Right cardiac atrium (tissue), 5 donors: ENCODE data around the gene BMP8A. TPM values are rescaled to one million over a fixed set of nuclear protein-coding genes. Genes with fewer than 3 reads are reported as not detected.
"Not testable (repeated sequence)": the region's sequence is repeated elsewhere in the genome, so short reads cannot be mapped to it uniquely, and the experiment has no call there.

Source experiments
- ATAC-seq, 2 donors: fragments of 200-7000 bp; cut with Tn5 transposase; one replicate each; pipeline versions ENCODE4 v1.8.0 to v1.9.1; 2020; ENCODE audit warnings: moderate library complexity in 2 of 2, mild to moderate bottlenecking in 1 of 2
- DNase-seq, 3 donors: peaks; one replicate each; pipeline ENCODE4 v3.0.0-alpha.2; 2020
- H3K27ac ChIP-seq: one replicate; pipeline ENCODE4 v1.5.1; 2013; ENCODE audit warnings: mild to moderate bottlenecking, low read length, control low read depth, moderate library complexity
- H3K27me3 ChIP-seq: one replicate; pipeline ENCODE4 v1.6.1; 2013; ENCODE audit not compliant: control insufficient read depth, insufficient read depth
- H3K4me1 ChIP-seq: one replicate; pipeline ENCODE4 v1.6.1; 2013; ENCODE audit warnings: low read length; ENCODE audit not compliant: control insufficient read depth, insufficient read depth
- H3K4me3 ChIP-seq: one replicate; pipeline ENCODE4 v1.5.1; 2013; ENCODE audit warnings: low read length, control low read depth
- H3K9me3 ChIP-seq: one replicate; pipeline ENCODE4 v1.6.1; 2013; ENCODE audit warnings: low read length; ENCODE audit not compliant: control insufficient read depth
- whole genome bisulfite sequencing: extraction: QIAGEN DNeasy Blood & Tissue Kit; methylation state at CpG from one replicate; pipeline ENCODE4 v1.1.7; 2013; 5-methylcytosine and 5-hydroxymethylcytosine counted together
- intact Hi-C, 4 donors: fragments of 100-400 bp; cut with DNase I; formaldehyde crosslinking; loops; one replicate each; pipeline versions ENCODE4 v1.11.0 to v1.14.0; 2022 to 2023
- polyA plus RNA-seq: library from polyadenylated mRNA; stranded (reverse); fragments of 200-250 nt; gene quantifications from one replicate; pipeline ENCODE4 v1.2.3, GENCODE V29; 2013
- total RNA-seq, 4 donors: library from RNA; stranded (reverse); fragmentation: NEBNext Ultra II Directional; extraction: Animal tissue kit (Norgen Biotek cat#: 25700); gene quantifications; one replicate each; pipeline ENCODE4 v1.2.1, GENCODE V29; 2021
- donor health status: healthy with polysubstance abuse.
- donor health status: DM: no; HTN: yes; CAD: no.
- donor health status: DM: no; HTN: no; CAD: no.
- donor health status: DM: no; HTN: yes; CAD: no; lungs with severe emphysema.
- donor health status: DM: yes; HTN: yes; CAD: no.

The BMP8A gene
- total and polyA plus RNA-seq, 5 donors: 0.32 to 2.5 (median 2.0) TPM

DNA sequence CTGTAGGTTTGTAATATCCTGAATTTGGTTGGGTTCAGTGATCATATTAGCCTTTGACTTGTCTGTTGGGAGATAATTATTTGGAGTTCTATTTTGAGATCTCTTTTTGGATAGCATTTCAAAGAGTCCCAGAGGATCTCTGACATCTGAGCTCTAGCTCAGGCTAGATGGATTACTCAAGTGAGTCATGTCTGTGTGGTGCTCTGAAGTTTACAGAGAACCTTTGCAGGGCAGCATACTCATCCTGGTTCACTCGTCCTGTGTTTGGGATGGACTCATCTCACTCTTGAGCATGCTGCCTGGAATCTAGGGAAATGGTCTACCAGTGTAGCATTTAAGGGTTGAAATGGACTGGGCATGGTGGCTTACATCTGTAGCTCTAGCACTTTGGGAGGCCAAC lies 29.4 kb upstream of the BMP8A start:
- no peak for ATAC-seq
- H3K27me3 ChIP-seq: no peaks in the 10 kb centered on the region
- intact Hi-C loops: no loop called here
- H3K4me3 ChIP-seq: no peak overlapping the region
- H3K4me1 ChIP-seq: no peaks in the 10 kb centered on the region
- no peak for DNase-seq
- no peak overlapping the region for H3K27ac ChIP-seq
- H3K9me3 ChIP-seq: no peaks in the 10 kb centered on the region
- 77% methylated on average over 1 of the region's 1 CpG for WGBS

DNA sequence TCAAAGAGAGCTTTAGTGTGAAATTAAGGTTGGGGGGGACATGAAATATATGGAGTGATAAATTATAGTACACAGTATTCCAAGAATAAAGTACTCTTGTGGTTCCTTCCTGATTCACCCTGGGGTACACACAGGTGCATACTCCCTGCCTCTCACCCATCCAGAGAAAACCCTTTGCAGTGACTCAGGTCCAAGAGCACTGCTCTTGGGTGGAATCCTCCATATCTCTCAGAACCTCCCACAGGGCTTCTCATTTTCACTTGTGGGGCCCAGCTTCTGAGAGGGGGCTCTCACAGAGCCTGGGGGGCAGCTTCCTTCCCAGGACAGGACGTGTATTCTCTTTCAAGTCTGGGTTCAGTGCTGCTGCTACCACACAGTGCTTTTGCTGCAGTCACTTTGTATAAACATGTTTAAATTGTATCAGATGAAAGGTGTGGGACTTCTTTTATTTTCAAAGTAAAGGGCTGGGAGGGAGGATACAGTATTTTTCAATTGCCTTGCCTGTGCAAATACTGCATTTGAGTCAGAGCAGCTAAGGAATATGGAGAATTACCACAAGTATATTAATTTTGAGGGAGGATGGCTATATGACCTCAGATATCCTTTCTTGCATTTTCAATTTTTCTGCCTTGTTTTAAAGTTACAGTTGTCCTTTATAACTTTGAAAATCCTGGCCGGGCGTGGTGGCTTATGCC lies 24.9 kb upstream of the BMP8A start:
- 72% methylated on average over 3 of the region's 3 CpGs for WGBS
- Histone ChIP-seq H3K4me1 (peaks cover 2% of the 10 kb centered on the region), H3K27ac (no peak overlapping the region), H3K4me3 (no peak overlapping the region), H3K9me3 (no peaks in the 10 kb centered on the region), H3K27me3 (no peaks in the 10 kb centered on the region)
- intact Hi-C loops: no loop called here
- no peak for ATAC-seq
- no peak for DNase-seq

DNA sequence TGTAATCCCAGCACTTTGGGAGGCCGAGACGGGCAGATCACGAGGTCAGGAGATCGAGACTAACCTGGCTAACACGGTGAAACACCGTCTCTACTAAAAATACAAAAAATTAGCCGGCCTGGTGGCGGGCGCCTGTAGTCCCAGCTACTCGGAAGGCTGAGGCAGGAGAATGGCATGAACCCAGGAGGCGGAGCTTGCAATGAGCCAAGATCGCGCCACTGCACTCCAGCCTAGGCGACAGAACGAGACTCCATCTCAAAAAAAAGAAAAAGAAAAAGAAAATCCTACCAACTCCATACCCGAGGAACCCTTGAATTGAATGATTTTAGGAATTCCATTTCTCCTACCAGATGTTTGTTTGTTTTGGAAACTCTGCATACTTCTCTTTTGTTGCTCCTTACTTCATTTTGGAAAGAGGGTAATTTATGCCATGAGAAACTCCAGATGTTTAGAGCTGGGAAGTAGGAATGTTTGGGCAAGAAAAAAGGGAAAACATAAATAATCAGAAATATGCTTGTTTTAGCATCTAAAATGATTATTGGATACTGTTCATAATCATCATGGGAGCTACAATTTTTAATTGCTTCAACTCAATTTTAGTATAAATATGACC lies 24.2 kb upstream of the BMP8A start:
- H3K4me1 ChIP-seq, H3K27ac ChIP-seq, intact Hi-C loops, ATAC-seq, H3K27me3 ChIP-seq, H3K9me3 ChIP-seq: not testable (repeated sequence)
- DNase-seq: peak in 2 of 3 donors; percentile 31 to 56
- peak overlapping the region; percentile 25 for H3K4me3 ChIP-seq
- WGBS: 60% methylated on average over 16 of the region's 16 CpGs

DNA sequence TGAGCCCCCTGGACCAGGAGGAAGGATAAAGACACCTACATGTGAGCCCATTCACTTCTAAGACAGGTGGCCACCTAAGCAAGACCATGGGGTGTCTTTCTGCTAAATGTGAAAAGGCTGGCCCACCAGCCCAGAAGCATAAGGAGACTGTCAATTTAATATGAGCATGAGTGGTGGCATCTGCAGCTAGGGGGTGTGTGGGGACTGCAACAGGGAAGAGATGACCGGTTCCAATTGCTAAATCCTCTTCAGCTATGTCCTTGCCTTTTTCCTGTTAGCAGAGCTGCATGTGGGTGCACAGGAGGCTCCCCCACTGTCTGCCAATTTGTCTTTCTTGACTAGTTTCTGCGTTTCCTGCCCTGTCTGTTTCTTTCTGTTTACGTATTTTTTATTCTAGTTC lies 22.3 kb upstream of the BMP8A start:
- DNase-seq: no peak
- 67% methylated on average over 3 of the region's 3 CpGs for WGBS

DNA sequence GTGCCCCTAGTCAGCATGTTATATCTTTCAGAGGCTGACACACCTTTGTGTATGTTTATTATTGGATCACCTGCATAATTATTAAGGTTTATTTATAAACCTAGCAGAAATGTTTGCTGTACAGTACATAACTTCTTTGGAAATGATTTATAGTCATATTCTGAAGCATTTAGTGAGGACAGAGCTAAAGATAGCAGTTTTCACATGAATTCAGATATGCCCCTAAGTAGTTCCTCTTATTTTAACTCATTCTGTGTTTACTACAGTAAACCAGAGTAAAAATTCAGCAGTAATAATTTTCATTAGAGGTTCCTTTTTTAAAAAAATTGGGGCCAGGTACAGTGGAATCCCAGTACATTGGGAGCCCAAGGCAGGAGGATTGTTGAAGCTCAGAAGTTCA lies 21.4 kb upstream of the BMP8A start:
- intact Hi-C loops: no loop called here
- no peak overlapping the region for H3K27ac ChIP-seq
- ATAC-seq: no peak
- H3K4me1 ChIP-seq: peaks cover 2% of the 10 kb centered on the region
- H3K27me3 ChIP-seq: no peaks in the 10 kb centered on the region
- H3K9me3 ChIP-seq: no peaks in the 10 kb centered on the region
- DNase-seq: no peak
- no peak overlapping the region for H3K4me3 ChIP-seq

More for the DNA sequence above, 22.3 kb upstream of the BMP8A start:
- Histone ChIP-seq H3K9me3 (no peaks in the 10 kb centered on the region), H3K27me3 (no peaks in the 10 kb centered on the region), H3K4me3 (no peak overlapping the region), H3K4me1 (peaks cover 2% of the 10 kb centered on the region), H3K27ac (no peak overlapping the region)
- no peak for ATAC-seq
- intact Hi-C loops: no loop called here

DNA sequence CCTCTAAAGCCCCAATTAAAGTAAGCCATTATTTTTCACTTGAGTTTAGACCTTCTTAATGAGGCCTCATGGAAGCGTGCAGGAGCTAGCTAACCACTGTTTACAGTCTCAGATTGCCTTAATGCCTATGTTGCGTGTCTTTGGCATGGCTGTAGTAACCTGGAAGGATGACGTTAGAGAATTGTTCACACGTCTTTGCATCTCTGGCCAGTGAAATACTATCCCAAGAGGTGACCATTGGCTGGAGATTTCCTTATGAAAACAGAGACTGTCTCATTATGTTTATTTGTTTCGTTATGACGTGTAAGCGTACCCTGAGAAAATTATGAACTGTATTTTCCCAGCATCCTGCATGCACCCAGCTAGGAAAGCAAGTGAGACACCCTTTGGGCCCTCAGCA lies 18.6 kb upstream of the BMP8A start:
- H3K27me3 ChIP-seq: no peaks in the 10 kb centered on the region
- no peak for DNase-seq
- no peak for ATAC-seq
- no peak overlapping the region for H3K4me3 ChIP-seq
- intact Hi-C loops: no loop called here
- no peaks in the 10 kb centered on the region for H3K9me3 ChIP-seq
- 88% methylated on average over 7 of the region's 7 CpGs for WGBS
- H3K4me1 ChIP-seq: peaks cover 2% of the 10 kb centered on the region
- H3K27ac ChIP-seq: no peak overlapping the region

DNA sequence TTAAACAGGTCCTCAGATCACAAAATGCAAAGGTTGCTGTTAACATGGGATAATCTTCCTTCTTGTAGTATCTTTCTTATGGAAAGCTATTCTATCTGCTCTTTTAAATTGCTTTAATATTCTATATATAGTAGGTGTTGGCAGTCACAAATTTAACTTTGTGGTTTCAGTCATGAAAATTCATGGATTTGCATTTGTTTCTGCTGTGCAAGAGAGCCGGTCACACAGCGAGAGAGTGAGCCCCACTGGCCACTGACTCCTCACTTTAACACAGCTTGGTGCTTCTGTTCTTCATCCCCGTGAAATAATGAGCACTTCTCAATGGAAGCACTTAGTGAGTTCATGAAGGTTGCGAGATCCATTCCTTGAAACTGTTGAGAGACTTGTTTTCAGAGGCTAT lies 18.1 kb upstream of the BMP8A start:
- DNase-seq (no peak), ATAC-seq (no peak)
- H3K4me3 ChIP-seq: no peak overlapping the region
- H3K27ac ChIP-seq: no peak overlapping the region
- H3K4me1 ChIP-seq: peaks cover 2% of the 10 kb centered on the region
- WGBS: 97% methylated on average over 4 of the region's 4 CpGs
- intact Hi-C loops: no loop called here
- no peaks in the 10 kb centered on the region for H3K9me3 ChIP-seq
- no peaks in the 10 kb centered on the region for H3K27me3 ChIP-seq

DNA sequence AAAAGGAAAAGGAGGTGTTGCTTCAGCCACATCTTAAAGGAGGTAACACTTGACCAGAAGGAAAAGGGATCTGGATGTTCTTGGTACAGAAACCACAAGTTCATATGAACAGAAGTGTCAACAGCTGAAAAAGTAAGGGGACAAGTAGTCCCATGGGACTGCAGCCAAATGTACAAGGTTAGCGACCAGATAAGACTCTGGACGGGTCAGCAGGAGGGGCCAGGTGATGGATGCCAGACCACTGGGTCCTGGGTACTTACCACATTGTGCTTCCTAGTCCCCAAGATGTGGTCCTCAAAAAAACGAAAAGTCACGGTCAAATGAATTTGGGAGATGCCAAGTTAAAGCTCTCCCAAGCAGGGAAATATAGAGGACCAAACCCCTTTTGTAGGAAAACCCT lies 16.6 kb upstream of the BMP8A start:
- Histone ChIP-seq H3K9me3 (no peaks in the 10 kb centered on the region), H3K4me3 (no peak overlapping the region), H3K27ac (peak overlapping the region; percentile 23), H3K4me1 (no peaks in the 10 kb centered on the region), H3K27me3 (no peaks in the 10 kb centered on the region)
- intact Hi-C loops: no loop called here
- peak; percentile 50 to 73 for ATAC-seq
- WGBS: 55% methylated on average over 4 of the region's 4 CpGs
- peak in 1 of 3 donors; percentile 40 for DNase-seq

DNA sequence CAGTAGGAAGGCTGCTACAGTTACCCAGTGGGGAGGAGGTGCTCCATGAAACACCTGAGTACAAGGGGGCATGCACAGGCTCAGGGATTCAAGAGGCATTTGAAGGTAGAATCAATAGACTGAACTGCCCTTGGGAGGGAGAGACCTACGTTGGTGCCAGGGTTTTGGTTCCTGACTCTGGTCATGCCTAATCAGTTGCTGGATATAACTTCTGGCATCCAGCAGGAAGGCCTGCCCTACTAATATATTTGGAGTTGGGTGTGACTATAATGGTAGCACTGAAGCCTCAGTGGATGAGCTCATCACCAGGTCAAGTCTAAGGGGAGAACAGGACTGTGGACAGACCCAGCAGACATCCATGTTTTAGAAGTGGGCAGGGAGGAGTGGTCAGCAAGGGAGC lies 15.9 kb upstream of the BMP8A start:
- peak overlapping the region; percentile 70 for H3K27ac ChIP-seq
- WGBS: 39% methylated on average over 1 of the region's 1 CpG
- peak; percentile 58 to 64 for ATAC-seq
- H3K4me3 ChIP-seq, H3K4me1 ChIP-seq, DNase-seq, intact Hi-C loops, H3K9me3 ChIP-seq, H3K27me3 ChIP-seq: not testable (repeated sequence)

DNA sequence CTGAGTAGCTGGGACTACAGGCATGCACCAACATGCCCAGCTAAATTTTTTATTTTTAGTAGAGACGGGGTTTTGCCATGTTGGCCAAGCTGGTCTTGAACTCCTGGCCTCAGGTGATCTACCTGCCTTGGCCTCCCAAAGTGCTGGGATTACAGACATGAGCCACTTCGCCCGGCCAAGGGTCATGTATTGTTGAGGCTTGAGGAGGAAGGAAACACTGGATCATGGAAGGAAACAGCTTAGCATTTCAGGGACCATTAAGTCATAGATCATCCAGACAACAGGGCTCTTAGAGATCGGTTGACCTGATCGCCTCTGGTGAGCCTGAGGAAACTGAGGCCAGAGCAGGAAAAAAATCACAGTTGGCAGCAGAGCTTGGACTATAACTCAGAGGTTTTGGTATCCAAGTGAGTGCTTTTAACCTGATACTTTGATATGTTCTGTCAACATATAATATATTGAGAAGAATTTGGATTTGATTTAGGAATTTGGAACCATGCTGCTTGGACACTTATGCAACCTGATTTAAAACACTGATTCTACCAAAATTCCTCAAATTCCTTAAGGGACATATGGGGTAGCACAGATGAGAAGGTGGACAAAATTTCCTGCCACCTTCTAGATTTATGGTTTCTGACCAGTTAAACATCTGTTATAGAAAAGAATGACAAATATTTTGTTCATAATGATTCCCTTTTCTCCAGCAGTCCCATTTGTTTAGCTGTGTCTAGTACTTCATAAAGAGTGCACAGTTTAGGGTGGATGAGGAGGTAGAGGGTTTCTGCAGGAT lies 13.1 kb upstream of the BMP8A start:
- Histone ChIP-seq H3K9me3 (no peaks in the 10 kb centered on the region), H3K27ac (no peak overlapping the region), H3K4me1 (no peaks in the 10 kb centered on the region), H3K27me3 (no peaks in the 10 kb centered on the region), H3K4me3 (no peak overlapping the region)
- intact Hi-C loops: no loop called here
- 82% methylated on average over 5 of the region's 5 CpGs for WGBS
- ATAC-seq (no peak), DNase-seq (no peak)

DNA sequence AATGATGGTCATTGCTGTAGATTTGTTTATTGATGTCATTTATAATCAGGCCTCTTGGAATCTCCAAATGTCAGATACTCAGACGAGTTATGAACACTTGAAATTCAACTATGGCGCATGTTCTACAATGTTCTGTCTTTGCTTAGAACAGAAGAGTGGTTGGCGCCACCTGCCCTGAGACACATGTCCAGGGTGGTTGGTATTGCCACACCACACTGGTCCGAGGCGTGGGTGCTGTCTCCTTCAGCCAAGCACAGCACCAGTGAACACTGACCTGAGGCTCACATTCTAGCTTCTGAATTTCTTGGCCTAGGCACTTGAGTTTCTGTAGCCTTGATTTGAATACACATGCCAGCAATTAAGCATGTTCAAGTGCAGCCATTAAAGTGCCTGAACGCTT lies 10.1 kb upstream of the BMP8A start:
- H3K9me3 ChIP-seq: no peaks in the 10 kb centered on the region
- no peak overlapping the region for H3K27ac ChIP-seq
- H3K4me1 ChIP-seq: peaks cover 4% of the 10 kb centered on the region
- WGBS: 80% methylated on average over 6 of the region's 6 CpGs
- intact Hi-C loops: loop anchor here in 1 of 4 donors (10.0 kb wide), 1 partner anchor 54 kb away; no protein-coding TSS in a partner anchor
- DNase-seq: no peak
- no peak overlapping the region for H3K4me3 ChIP-seq
- no peaks in the 10 kb centered on the region for H3K27me3 ChIP-seq
- no peak for ATAC-seq
